Testis (tissue), 2 donors: Measurements from ENCODE around the gene C2CD4D.

Experiments used
- POLR2A ChIP-seq: fragments of 450-650 bp; IDR thresholded peaks from one replicate; pipeline ENCODE4 v1.6.1; 2017; ENCODE audit warnings: antibody characterized with exemption, mild to moderate bottlenecking, moderate library complexity
- TF ChIP-seq, protein P1 (sequence below), 3 experiments: fragments of 450-650 bp in 2 of 3; fragments of 200-600 bp in 1 of 3; sonication (generic) in 1 of 3; IDR thresholded peaks; one replicate each; pipeline ENCODE4 v1.5.1; 2016 to 2019; ENCODE audit warnings: antibody characterized with exemption in 3 of 3, mild to moderate bottlenecking in 2 of 3, moderate library complexity in 1 of 3

DNA sequence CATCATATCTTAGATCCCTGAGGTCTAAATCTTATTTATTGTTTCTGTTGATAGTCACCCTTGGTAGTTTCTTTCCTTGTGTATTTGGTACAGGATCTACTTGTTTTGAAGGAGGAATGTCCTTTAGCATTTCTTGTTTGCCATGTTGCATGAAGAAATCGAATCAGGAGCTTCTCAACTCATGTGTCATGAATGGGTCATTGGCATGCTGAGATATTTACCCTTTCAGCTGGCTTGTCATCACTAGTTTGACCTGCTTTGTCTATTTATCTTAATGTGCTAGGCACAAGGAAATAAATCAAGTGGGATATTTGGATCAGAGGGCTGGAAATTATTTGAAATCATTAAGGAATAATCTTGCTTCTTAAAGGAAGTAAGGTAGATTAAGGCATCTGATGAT, 45.9 kb upstream of the C2CD4D start:
- TF ChIP-seq, protein P1, sequence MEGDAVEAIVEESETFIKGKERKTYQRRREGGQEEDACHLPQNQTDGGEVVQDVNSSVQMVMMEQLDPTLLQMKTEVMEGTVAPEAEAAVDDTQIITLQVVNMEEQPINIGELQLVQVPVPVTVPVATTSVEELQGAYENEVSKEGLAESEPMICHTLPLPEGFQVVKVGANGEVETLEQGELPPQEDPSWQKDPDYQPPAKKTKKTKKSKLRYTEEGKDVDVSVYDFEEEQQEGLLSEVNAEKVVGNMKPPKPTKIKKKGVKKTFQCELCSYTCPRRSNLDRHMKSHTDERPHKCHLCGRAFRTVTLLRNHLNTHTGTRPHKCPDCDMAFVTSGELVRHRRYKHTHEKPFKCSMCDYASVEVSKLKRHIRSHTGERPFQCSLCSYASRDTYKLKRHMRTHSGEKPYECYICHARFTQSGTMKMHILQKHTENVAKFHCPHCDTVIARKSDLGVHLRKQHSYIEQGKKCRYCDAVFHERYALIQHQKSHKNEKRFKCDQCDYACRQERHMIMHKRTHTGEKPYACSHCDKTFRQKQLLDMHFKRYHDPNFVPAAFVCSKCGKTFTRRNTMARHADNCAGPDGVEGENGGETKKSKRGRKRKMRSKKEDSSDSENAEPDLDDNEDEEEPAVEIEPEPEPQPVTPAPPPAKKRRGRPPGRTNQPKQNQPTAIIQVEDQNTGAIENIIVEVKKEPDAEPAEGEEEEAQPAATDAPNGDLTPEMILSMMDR (IDR thresholded peaks at IDR 0.05): no peak
- no peak for TF ChIP-seq POLR2A
